Gastroesophageal sphincter (tissue), 3 donors: Measurements from ENCODE around the gene OAS1.

Experiments used
- CTCF ChIP-seq, 4 experiments: fragments of 200-600 bp in 2 of 4; fragments of 450-650 bp in 2 of 4; sonication (generic) in 1 of 4; IDR thresholded peaks; one replicate each; pipeline ENCODE4 v1.5.1; 2017 to 2019; ENCODE audit warnings: antibody characterized with exemption in 4 of 4, mild to moderate bottlenecking in 2 of 4, moderate library complexity in 2 of 4
- EP300 ChIP-seq: sonication (generic); formaldehyde crosslinking; IDR thresholded peaks from one replicate; pipeline ENCODE4 v1.6.1; 2017; ENCODE audit warnings: antibody characterized with exemption, mild to moderate bottlenecking
- POLR2A ChIP-seq, 2 donors: fragments of 450-650 bp; IDR thresholded peaks; one replicate each; pipeline ENCODE4 v1.6.1; 2017; ENCODE audit warnings: antibody characterized with exemption in 2 of 2, mild to moderate bottlenecking in 2 of 2, moderate library complexity in 1 of 2
- POLR2AphosphoS5 ChIP-seq: sonication (generic); formaldehyde crosslinking; IDR thresholded peaks from one replicate; pipeline ENCODE4 v1.6.1; 2017; ENCODE audit warnings: antibody characterized with exemption

DNA sequence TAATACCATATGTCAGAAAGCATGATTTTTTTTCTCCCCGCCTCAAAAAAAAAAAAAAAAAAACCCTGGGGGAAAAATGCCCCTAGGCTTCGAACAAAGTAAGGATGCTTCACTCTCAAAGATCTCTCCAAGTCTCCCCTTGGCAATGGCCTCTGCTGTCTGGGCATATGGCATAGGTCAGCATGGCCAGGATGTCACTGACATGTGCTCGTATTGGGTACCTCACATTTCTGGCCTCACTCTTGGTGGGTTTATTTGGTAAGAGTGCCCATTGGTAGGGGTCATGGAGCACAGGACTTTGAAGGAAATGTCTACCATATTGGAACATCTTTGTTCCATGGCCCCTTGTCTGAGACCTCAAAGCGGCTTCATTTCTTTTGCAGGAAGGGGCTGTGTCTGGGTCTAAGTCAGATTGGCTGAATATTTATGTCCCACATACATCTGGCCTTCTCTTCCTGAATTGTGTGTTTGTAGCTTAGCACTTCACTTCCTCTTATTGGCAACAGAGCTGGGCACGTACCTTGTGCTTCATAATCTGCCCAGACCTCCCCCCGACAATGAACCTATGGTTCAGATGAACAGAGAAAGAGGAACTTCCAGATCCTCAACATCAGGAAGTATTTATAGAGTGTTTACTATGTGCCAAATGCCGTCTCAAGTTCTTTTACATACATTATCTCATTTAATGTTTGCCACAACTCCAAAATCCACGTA is 36.3 kb upstream of the OAS1 start:
- no peak for TF ChIP-seq POLR2A (IDR thresholded peaks at IDR 0.05)
- no peak for TF ChIP-seq CTCF (IDR thresholded peaks at IDR 0.05)
- TF ChIP-seq POLR2AphosphoS5 = no peak
- TF ChIP-seq EP300 = no peak
